ENCODE data around the gene CHN2. TPM values are rescaled to one million over a fixed set of nuclear protein-coding genes. Genes with fewer than 3 reads are reported as not detected.

Gene CHN2
- total RNA-seq, 1 donor from 2014 or later: 6.6 TPM

GRCh38 chr7:29282819-29283414 is 88.3 kb downstream of the CHN2 start:
- H3K27ac ChIP-seq: no peak overlapping the region
- H3K36me3 Mint-ChIP-seq: no peaks in the 10 kb centered on the region
- H3K9ac ChIP-seq: no peak overlapping the region

GRCh38 chr7:29284696-29285443 is 90.3 kb downstream of the CHN2 start:
- DNase-seq (ENCODE audit: low spot score): no peak
- Histone ChIP-seq H3K4me1 (peaks cover 19% of the 10 kb centered on the region), H3K9ac (no peak overlapping the region), H3K27ac (no peak overlapping the region), H3F3A (ENCODE audit: low read depth) (peaks cover 18% of the 10 kb centered on the region), H3K27me3 (peaks cover 27% of the 10 kb centered on the region), H4K20me1 (ENCODE audit: low read depth) (peaks cover 7% of the 10 kb centered on the region), H2AFZ (replicated peaks) (no peak overlapping the region), H3K9me3 (ENCODE audit: low read depth) (no peaks in the 10 kb centered on the region), H3K4me2 (no peak overlapping the region), H3K36me3 (no peaks in the 10 kb centered on the region), H3K4me3 (no peak overlapping the region), H3K79me2 (ENCODE audit: low read depth) (no peaks in the 10 kb centered on the region)
- Mint-ChIP-seq H3K27ac (no peak overlapping the region), H3K4me3 (no peak overlapping the region), H3K4me1 (peaks cover 11% of the 10 kb centered on the region), H3K9me3 (no peaks in the 10 kb centered on the region), H3K27me3 (ENCODE audit: insufficient read depth, low read depth) (peaks cover under 1% of the 10 kb centered on the region), H3K36me3 (no peaks in the 10 kb centered on the region)
- no peak for TF ChIP-seq CTCF (IDR thresholded peaks at IDR 0.05)
- TF ChIP-seq EZH2phosphoT487 (IDR thresholded peaks at IDR 0.05): no peak
- no peak for TF ChIP-seq EZH2 (IDR thresholded peaks at IDR 0.05)

More at GRCh38 chr7:29282819-29283414, 88.3 kb downstream of the CHN2 start:
- Histone ChIP-seq H4K20me1 (ENCODE audit: low read depth) (no peaks in the 10 kb centered on the region), H3K4me1 (peaks cover 1% of the 10 kb centered on the region), H3K4me3 (no peak overlapping the region), H3K9me3 (ENCODE audit: low read depth) (no peaks in the 10 kb centered on the region), H3K27me3 (peaks cover 21% of the 10 kb centered on the region), H3K4me2 (no peak overlapping the region), H3F3A (ENCODE audit: low read depth) (no peaks in the 10 kb centered on the region), H3K36me3 (no peaks in the 10 kb centered on the region), H2AFZ (replicated peaks) (no peak overlapping the region), H3K79me2 (ENCODE audit: low read depth) (no peaks in the 10 kb centered on the region)
- peaks cover 6% of the 10 kb centered on the region for H3K27me3 Mint-ChIP-seq (ENCODE audit: insufficient read depth, low read depth)
- no peak for DNase-seq (ENCODE audit: low spot score)
- H3K4me1 Mint-ChIP-seq: peaks cover 6% of the 10 kb centered on the region
- H3K4me3 Mint-ChIP-seq: no peak overlapping the region
- TF ChIP-seq EZH2 (IDR thresholded peaks at IDR 0.05): no peak
- TF ChIP-seq EZH2phosphoT487 (IDR thresholded peaks at IDR 0.05): no peak
- no peak for TF ChIP-seq CTCF (IDR thresholded peaks at IDR 0.05)
- H3K27ac Mint-ChIP-seq: no peak overlapping the region
- no peaks in the 10 kb centered on the region for H3K9me3 Mint-ChIP-seq

GRCh38 chr7:29285444-29285793 is 90.8 kb downstream of the CHN2 start:
- no peaks in the 10 kb centered on the region for H3K9me3 ChIP-seq (ENCODE audit: low read depth)
- no peak overlapping the region for H3K27ac Mint-ChIP-seq
- peaks cover 33% of the 10 kb centered on the region for H3K27me3 ChIP-seq
- H3K27me3 Mint-ChIP-seq (ENCODE audit: insufficient read depth, low read depth): no peaks in the 10 kb centered on the region
- H3K36me3 Mint-ChIP-seq: no peaks in the 10 kb centered on the region
- H2AFZ ChIP-seq (replicated peaks): no peak overlapping the region
- DNase-seq (ENCODE audit: low spot score): no peak
- H3K79me2 ChIP-seq (ENCODE audit: low read depth): no peaks in the 10 kb centered on the region
- H3F3A ChIP-seq (ENCODE audit: low read depth): peaks cover 21% of the 10 kb centered on the region
- peaks cover 22% of the 10 kb centered on the region for H3K4me1 ChIP-seq
- H3K27ac ChIP-seq: no peak overlapping the region
- no peaks in the 10 kb centered on the region for H3K36me3 ChIP-seq
- H4K20me1 ChIP-seq (ENCODE audit: low read depth): peaks cover 7% of the 10 kb centered on the region
- H3K9me3 Mint-ChIP-seq: no peaks in the 10 kb centered on the region
- peaks cover 11% of the 10 kb centered on the region for H3K4me1 Mint-ChIP-seq
- TF ChIP-seq EZH2phosphoT487 (IDR thresholded peaks at IDR 0.05): no peak
- no peak overlapping the region for H3K4me2 ChIP-seq
- no peak overlapping the region for H3K4me3 ChIP-seq
- no peak overlapping the region for H3K9ac ChIP-seq
- no peak overlapping the region for H3K4me3 Mint-ChIP-seq

DNA sequence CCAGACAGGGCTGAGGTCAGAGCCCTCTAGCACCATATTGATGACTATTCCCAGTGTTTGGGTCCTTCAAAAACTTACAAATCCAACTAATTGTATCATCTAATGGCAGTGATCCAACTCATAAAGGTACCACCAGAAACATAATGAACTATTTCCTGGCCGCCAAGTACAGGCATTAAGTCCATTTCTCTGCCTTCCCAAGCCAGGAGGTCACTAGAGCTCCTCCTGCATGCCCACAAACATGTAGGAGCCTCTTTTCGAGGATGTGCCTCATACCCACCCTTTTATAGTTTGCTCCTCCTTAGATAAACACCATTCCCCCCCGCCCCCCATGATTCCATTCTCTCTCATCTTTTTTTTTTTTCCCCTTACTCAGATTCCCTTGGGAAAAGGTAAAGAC is 91.3 kb downstream of the CHN2 start:
- no peak overlapping the region for H3K4me2 ChIP-seq
- no peak overlapping the region for H3K27ac ChIP-seq
- Mint-ChIP-seq H3K4me1 (peaks cover 11% of the 10 kb centered on the region), H3K36me3 (no peaks in the 10 kb centered on the region), H3K27ac (no peak overlapping the region), H3K9me3 (no peaks in the 10 kb centered on the region), H3K4me3 (no peak overlapping the region), H3K27me3 (ENCODE audit: insufficient read depth, low read depth) (no peaks in the 10 kb centered on the region)
- H3K9ac ChIP-seq: no peak overlapping the region
- peaks cover 37% of the 10 kb centered on the region for H3K27me3 ChIP-seq
- no peaks in the 10 kb centered on the region for H3K36me3 ChIP-seq
- H3F3A ChIP-seq (ENCODE audit: low read depth): peaks cover 21% of the 10 kb centered on the region
- peaks cover 7% of the 10 kb centered on the region for H4K20me1 ChIP-seq (ENCODE audit: low read depth)
- H3K4me1 ChIP-seq: peaks cover 22% of the 10 kb centered on the region
- TF ChIP-seq CTCF (IDR thresholded peaks at IDR 0.05) (no peak), EZH2 (IDR thresholded peaks at IDR 0.05) (no peak), EZH2phosphoT487 (IDR thresholded peaks at IDR 0.05) (no peak)
- no peaks in the 10 kb centered on the region for H3K9me3 ChIP-seq (ENCODE audit: low read depth)
- H2AFZ ChIP-seq (replicated peaks): no peak overlapping the region
- no peak overlapping the region for H3K4me3 ChIP-seq
- no peak for DNase-seq (ENCODE audit: low spot score)
- H3K79me2 ChIP-seq (ENCODE audit: low read depth): no peaks in the 10 kb centered on the region
